C4-2B (cell line): ENCODE measurements around the gene ANKRD11.

Experiments
- H3K27ac ChIP-seq: fragments of 450-650 bp; 2 replicates; pipeline ENCODE4 v1.5.1; 2017
- ZFX ChIP-seq: fragments of 450-650 bp; IDR thresholded peaks from 2 replicates; pipeline ENCODE4 v1.6.1; 2017
- TF ChIP-seq, protein P1 (sequence below): fragments of 450-650 bp; conservative IDR thresholded peaks from 2 replicates; pipeline ENCODE4 v1.5.1; 2017; ENCODE audit warnings: mild to moderate bottlenecking

The ANKRD11 gene

DNA sequence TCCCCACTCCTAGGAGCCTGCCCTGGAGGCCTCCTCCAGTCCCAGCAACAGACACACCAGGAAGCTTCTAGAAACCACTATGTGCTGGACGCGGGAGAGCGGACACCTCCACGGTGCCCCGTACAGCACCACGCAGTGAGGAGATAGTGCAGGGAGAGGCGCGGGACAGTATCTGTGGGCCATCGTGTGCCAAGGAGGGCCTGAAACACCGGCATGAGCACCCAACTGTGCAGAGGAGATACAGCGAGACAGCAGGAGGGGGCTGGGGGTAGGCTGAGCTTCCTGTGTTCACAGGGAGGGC is 215.1 kb downstream of the ANKRD11 start:
- no peak overlapping the region for H3K27ac ChIP-seq
- no peak for TF ChIP-seq ZFX
- TF ChIP-seq, protein P1, sequence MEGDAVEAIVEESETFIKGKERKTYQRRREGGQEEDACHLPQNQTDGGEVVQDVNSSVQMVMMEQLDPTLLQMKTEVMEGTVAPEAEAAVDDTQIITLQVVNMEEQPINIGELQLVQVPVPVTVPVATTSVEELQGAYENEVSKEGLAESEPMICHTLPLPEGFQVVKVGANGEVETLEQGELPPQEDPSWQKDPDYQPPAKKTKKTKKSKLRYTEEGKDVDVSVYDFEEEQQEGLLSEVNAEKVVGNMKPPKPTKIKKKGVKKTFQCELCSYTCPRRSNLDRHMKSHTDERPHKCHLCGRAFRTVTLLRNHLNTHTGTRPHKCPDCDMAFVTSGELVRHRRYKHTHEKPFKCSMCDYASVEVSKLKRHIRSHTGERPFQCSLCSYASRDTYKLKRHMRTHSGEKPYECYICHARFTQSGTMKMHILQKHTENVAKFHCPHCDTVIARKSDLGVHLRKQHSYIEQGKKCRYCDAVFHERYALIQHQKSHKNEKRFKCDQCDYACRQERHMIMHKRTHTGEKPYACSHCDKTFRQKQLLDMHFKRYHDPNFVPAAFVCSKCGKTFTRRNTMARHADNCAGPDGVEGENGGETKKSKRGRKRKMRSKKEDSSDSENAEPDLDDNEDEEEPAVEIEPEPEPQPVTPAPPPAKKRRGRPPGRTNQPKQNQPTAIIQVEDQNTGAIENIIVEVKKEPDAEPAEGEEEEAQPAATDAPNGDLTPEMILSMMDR, result no peak

DNA sequence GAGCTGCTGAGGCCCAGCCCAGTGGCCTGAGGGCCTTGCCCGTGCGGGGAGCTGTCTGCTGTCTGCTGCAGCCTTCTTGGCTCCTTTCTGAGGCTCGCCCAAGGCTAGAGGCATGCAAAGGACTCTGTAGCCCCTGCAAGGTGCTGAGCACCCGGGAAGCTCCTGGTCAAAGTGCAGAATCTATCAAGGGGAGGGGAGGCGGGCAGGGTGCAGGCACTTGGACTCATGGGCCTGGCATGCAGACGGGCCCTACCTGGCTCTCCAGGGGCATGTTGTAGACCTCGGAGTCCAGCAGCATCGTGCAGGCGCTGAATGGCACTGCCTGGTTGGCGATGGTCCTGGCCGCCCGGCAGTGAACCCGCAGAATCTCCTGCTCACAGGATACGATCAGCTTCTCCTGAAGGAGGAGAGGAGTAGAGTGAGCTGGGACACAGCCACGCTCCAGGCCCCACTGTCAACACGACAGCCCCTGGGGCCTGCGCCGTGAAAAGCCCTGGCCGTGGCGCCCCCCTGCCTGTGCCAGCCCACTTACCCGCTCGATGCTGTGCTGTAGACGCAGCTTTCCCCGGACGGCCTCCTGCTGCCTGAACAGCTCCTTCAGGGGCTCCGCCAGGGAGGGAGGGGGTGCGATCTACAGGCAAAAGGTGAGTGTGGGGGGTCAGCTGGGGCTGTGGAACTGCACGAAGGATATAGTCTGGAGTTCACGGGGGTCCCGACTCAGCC is 215.6 kb downstream of the ANKRD11 start:
- TF ChIP-seq, protein P1, result no peak
- no peak for TF ChIP-seq ZFX
- H3K27ac ChIP-seq, result no peak overlapping the region

DNA sequence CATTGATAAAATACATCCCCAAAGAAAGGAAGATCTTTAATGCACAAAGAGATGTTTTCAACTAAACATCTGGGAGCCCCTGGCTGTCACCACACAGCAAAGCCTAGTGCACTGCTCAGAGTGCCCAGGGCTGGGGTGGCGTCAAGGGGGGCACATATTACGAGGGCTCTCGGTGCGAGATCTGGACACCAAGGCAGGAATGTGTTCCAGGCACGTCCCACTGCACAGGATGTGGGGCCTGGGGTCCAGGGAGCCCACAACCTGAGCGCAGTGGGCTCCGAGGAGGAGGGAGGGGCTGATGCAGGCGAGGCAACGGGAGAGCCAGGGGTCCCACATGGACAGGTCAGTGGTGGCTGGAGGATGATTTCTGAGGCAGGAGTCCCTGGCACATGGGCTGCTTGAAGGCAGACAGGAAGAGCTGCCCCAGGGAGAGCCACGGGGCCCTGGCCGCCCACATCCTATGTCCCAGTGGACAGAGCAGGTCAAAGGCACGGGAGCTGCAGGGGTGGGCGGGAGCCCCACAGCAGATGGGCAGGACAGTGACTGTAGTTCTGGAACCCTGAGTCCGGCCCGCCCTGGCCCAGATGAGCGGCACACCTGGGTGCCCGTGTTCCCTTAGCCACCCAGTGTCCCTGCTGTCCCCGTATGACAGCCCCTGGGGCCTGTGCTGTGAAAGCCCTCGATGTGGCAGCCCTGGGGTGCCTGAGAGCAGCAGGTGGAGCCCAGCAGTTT is 216.5 kb downstream of the ANKRD11 start:
- TF ChIP-seq ZFX, result no peak
- TF ChIP-seq, protein P1, result no peak
- H3K27ac ChIP-seq, result no peak overlapping the region

DNA sequence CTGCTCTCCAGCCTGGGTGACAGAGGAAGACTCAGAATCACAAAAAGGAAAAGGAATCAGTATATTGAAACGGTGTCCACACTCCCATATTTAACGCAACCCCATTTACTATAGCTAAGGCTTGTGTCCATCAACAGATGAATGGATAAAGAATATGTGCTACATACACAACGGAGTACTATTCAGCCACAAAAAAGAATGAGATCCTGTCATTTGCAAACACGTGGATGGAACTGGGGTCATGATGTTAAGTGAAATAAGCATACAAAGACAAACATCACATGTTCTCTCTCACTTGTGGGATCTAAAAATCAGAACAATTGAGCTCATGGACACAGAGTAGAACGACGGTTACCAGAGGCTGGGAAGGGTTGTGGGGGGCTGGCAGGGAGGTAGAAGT is 217.7 kb downstream of the ANKRD11 start:
- H3K27ac ChIP-seq, result no peak overlapping the region
- TF ChIP-seq ZFX, result no peak
- TF ChIP-seq, protein P1, result no peak

DNA sequence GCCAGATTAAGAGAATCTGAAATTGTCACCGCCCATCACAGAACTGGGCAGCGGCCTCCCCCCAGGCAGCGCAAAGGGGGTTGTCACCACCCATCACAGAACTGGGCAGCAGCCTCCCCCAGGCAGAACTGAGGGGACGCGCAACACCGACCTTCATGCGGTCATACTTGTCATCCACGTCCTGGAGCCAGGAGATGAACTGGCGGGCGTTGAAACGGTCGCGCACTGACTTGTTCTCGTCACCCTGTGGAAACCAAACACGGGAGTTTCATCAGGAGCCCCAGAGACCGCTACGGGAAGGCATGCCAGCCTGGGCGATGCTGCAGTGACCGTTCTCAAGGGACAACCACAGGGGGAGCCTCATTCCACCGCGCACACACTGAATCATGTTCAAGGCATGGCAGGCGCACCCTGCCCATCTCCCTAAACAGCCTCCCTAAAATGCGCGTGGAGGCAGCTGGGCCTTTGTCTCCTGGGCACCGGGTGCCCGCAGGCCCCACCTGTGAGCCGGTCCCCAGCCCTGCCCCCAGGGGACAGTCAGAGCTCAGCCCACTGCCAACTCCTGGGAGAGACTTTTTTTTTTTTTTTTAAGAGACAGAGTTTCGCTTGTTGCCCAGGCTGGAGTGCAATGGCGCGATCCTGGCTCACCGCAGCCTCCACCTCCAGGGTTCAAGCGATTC is 219.6 kb downstream of the ANKRD11 start:
- no peak overlapping the region for H3K27ac ChIP-seq
- TF ChIP-seq, protein P1, result no peak
- TF ChIP-seq ZFX, result no peak

DNA sequence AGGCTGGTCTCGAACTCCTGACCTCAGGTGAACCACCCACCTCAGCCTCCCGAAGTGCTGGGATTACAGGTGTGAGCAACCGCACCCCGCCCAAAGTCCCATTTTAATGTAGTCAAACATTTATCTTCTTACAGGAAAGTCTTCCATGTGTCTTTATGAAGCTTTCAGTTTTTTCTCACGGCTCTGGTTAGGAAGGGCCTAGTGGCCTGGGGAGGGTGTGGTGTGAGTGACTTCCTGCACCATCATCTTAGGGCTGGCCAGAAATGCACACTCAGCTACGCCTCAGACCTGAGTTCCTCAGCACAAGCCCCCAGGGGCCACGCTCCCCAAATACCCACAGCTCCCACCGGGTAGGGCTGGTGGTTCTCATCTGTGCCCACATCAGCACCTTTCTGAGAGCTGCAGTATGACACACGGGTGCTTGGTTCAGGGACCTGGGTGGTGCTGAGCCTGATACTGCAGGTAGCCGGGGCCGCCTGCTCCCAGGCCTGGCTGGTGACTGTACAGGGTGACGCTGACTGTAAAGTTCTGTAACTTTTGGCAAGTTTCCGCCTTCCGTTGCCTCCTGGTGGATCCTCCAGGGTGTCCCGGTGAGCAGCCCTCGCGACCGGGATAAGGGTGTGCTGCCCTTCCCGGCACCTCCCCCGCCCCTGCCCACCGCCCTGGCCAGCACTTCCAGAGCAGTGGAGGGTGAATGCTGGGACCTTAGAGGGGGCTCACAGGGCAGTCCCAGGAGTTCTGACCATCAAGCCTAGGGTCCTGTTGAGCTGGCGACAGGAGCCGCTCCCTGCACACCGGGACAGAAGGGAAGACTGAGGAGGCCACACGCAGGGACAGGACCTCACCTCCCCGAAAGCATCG is 220.3 kb downstream of the ANKRD11 start:
- H3K27ac ChIP-seq, result no peak overlapping the region
- TF ChIP-seq ZFX, result no peak
- TF ChIP-seq, protein P1, result no peak
